GM12878 (cell line): Measurements from ENCODE around the gene MAPKAP1. TPM values are rescaled to one million over a fixed set of nuclear protein-coding genes. Genes with fewer than 3 reads are reported as not detected.

Experiments used
- BCLAF1 ChIP-seq: fragments of 450-650 bp; IDR thresholded peaks from 2 replicates; pipeline ENCODE4 v1.6.1; 2017; ENCODE audit warnings: antibody characterized with exemption, mild to moderate bottlenecking, moderate library complexity
- CBFB ChIP-seq: IDR thresholded peaks from 2 replicates; pipeline ENCODE4 v1.6.1; 2016; ENCODE audit warnings: antibody characterized with exemption, low read depth
- CEBPZ ChIP-seq: fragments of 150-350 bp; IDR thresholded peaks from 2 replicates; pipeline ENCODE4 v1.6.1; 2016; ENCODE audit warnings: low read depth, low read length
- E2F4 ChIP-seq: IDR thresholded peaks from 2 replicates; pipeline ENCODE4 v1.6.1; 2012; ENCODE audit warnings: low read depth, low read length, improper control_type of control experiment
- FOXM1 ChIP-seq: IDR thresholded peaks from 2 replicates; pipeline ENCODE4 v1.6.1; 2012; ENCODE audit warnings: low read depth, mild to moderate bottlenecking, inconsistent platforms, low read length, moderate library complexity
- GATAD2B ChIP-seq: fragments of 450-650 bp; conservative IDR thresholded peaks from 2 replicates; pipeline ENCODE4 v1.6.1; 2017; ENCODE audit warnings: low read depth, mild to moderate bottlenecking, moderate library complexity
- HCFC1 ChIP-seq: fragments of 150-350 bp; IDR thresholded peaks from 2 replicates; pipeline ENCODE4 v1.6.1; 2014; ENCODE audit warnings: low read length
- JUND ChIP-seq: IDR thresholded peaks from 2 replicates; pipeline ENCODE4 v1.6.1; 2012; ENCODE audit warnings: low read depth, mild to moderate bottlenecking, low read length, improper control_type of control experiment, moderate library complexity
- MTA2 ChIP-seq: fragments of 450-650 bp; IDR thresholded peaks from 2 replicates; pipeline ENCODE4 v1.6.1; 2016; ENCODE audit warnings: low read depth, mild to moderate bottlenecking, moderate library complexity
- MTA3 ChIP-seq: IDR thresholded peaks from 2 replicates; pipeline ENCODE4 v1.6.1; 2012; ENCODE audit warnings: low read length, inconsistent platforms, borderline replicate concordance
- RAD21 ChIP-seq: IDR thresholded peaks from 2 replicates; pipeline ENCODE4 v1.6.1; 2011; ENCODE audit warnings: mild to moderate bottlenecking, low read depth, low read length, moderate library complexity; ENCODE audit not compliant: insufficient read depth
- SREBF1 ChIP-seq: IDR thresholded peaks from 2 replicates; pipeline ENCODE4 v1.6.1; 2012; ENCODE audit warnings: mild to moderate bottlenecking, low read length
- STAT1 ChIP-seq: fragments of 450-650 bp; conservative IDR thresholded peaks from 2 replicates; pipeline ENCODE4 v1.6.1; 2014; ENCODE audit warnings: antibody characterized with exemption, mild to moderate bottlenecking
- STAT3 ChIP-seq: IDR thresholded peaks from 2 replicates; pipeline ENCODE4 v1.6.1; 2011; ENCODE audit warnings: low read depth, low read length, improper control_type of control experiment
- TARDBP ChIP-seq: IDR thresholded peaks from 2 replicates; pipeline ENCODE4 v1.6.1; 2016; ENCODE audit warnings: borderline replicate concordance
- TCF12 ChIP-seq: IDR thresholded peaks from 2 replicates; pipeline ENCODE4 v1.6.1; 2011; ENCODE audit warnings: low read depth, mild to moderate bottlenecking, low read length
- TCF3 ChIP-seq: IDR thresholded peaks from 2 replicates; pipeline ENCODE4 v1.6.1; 2012; ENCODE audit warnings: low read depth, mild to moderate bottlenecking, low read length, borderline replicate concordance; ENCODE audit not compliant: insufficient read depth
- ZBTB4 ChIP-seq: fragments of 450-650 bp; formaldehyde crosslinking; IDR thresholded peaks from 2 replicates; pipeline ENCODE4 v1.4.0; 2022; ENCODE audit warnings: mild to moderate bottlenecking, moderate library complexity
- ZNF274 ChIP-seq: IDR thresholded peaks from one replicate; pipeline ENCODE4 v1.8.0; 2011; ENCODE audit not compliant: insufficient read length, insufficient read depth
- polyA plus RNA-seq, 11 experiments: library from polyadenylated mRNA; depleted of rRNA in 4 of 11; unstranded in 6 of 11; stranded (reverse) in 5 of 11; fragments of >200 nt; fragmentation: Nextera tagmentation in 4 of 11; fragmentation: Illumina TruSeq in 1 of 11; extraction: Ambion mirVana in 4 of 11; extraction: Trizol in 1 of 11; gene quantifications; 1 replicate in 1 of 11; 2 replicates in 10 of 11; pipeline versions ENCODE4 v1.2.1 to v1.2.3, GENCODE V29; 2011 to 2016; ENCODE audit warnings: inconsistent platforms in 2 of 11, missing spikeins in 2 of 11, low read depth in 1 of 11
- total RNA-seq, 4 experiments: library from RNA; depleted of rRNA in 3 of 4; stranded (reverse); fragments of >200 nt in 3 of 4; fragmentation: Illumina TruSeq in 1 of 4; extraction: Trizol in 1 of 4; gene quantifications; 2 replicates each; pipeline versions ENCODE4 v1.2.1 to v1.2.3, GENCODE V29; 2013 to 2021

MAPKAP1 gene
- total and polyA plus RNA-seq, 10 of the 15 experiments (the other 5 are each of a cell fraction or from before 2014, with no cell fraction given): 5.1 to 188 (median 105) TPM

GRCh38 chr9:125634040-125634717, 72.8 kb downstream of the MAPKAP1 start (continued):
- TF ChIP-seq BCLAF1: no peak
- TF ChIP-seq JUND: no peak
- TF ChIP-seq TCF12: 0 out of 2 replicates have a peak, but pooled peaks have one; percentile 37
- TF ChIP-seq ZNF274: no peak
- no peak for TF ChIP-seq ZBTB4 (CRISPR knock-in tag)
- no peak for TF ChIP-seq CEBPZ
- no peak for TF ChIP-seq STAT1
- TF ChIP-seq RAD21: no peak
- no peak for TF ChIP-seq SREBF1
- no peak for TF ChIP-seq HCFC1
- peak; percentile 96 for TF ChIP-seq MTA2
- TF ChIP-seq CBFB: 0 out of 2 replicates have a peak, but pooled peaks have one; percentile 26
- TF ChIP-seq GATAD2B: peak; percentile 71; the same call in 1 of the 2 replicates
- no peak for TF ChIP-seq TCF3
- peak; percentile 75 for TF ChIP-seq MTA3
- peak; percentile 89 for TF ChIP-seq FOXM1
- TF ChIP-seq E2F4: no peak
- no peak for TF ChIP-seq STAT3
- TF ChIP-seq TARDBP: no peak
